ENCODE measurements around the gene TMEM38A.

Gene TMEM38A

GRCh38 chr19:16618248-16618647 is 42.7 kb upstream of the TMEM38A start:
- H3K27me3 ChIP-seq (ENCODE audit: insufficient read depth, poor library complexity, severe bottlenecking) = no peaks in the 10 kb centered on the region
- H3K27ac ChIP-seq (ENCODE audit: poor library complexity, severe bottlenecking) = no peak overlapping the region
- no peaks in the 10 kb centered on the region for H3K9me3 ChIP-seq (ENCODE audit: severe bottlenecking)
- H3K4me1 ChIP-seq (ENCODE audit: insufficient read depth, poor library complexity, severe bottlenecking) = no peaks in the 10 kb centered on the region
- no peak for ATAC-seq (ENCODE audit: low read depth)
- H3K4me3 ChIP-seq (ENCODE audit: severe bottlenecking) = no peak overlapping the region
- DNase-seq (ENCODE audit: low spot score) = no peak
- peaks cover 3% of the 10 kb centered on the region for H3K36me3 ChIP-seq (ENCODE audit: low read depth)
- TF ChIP-seq CTCF (IDR thresholded peaks at IDR 0.05; ENCODE audit: poor library complexity, severe bottlenecking) = no peak

- H3K9me3 ChIP-seq (ENCODE audit: severe bottlenecking) = no peaks in the 10 kb centered on the region
- H3K27me3 ChIP-seq (ENCODE audit: insufficient read depth, poor library complexity, severe bottlenecking) = no peaks in the 10 kb centered on the region
- no peak overlapping the region for H3K4me3 ChIP-seq (ENCODE audit: severe bottlenecking)
- no peaks in the 10 kb centered on the region for H3K4me1 ChIP-seq (ENCODE audit: insufficient read depth, poor library complexity, severe bottlenecking)
- no peak; the same call in 2 of the 3 replicates for ATAC-seq (ENCODE audit: low read depth)
- H3K27ac ChIP-seq (ENCODE audit: poor library complexity, severe bottlenecking) = no peak overlapping the region
- DNase-seq (ENCODE audit: low spot score) = no peak
- no peak for TF ChIP-seq CTCF (IDR thresholded peaks at IDR 0.05; ENCODE audit: poor library complexity, severe bottlenecking)
- peaks cover 7% of the 10 kb centered on the region for H3K36me3 ChIP-seq (ENCODE audit: low read depth)
These were observed 41.5 kb upstream of the TMEM38A start for GRCh38 chr19:16619457-16619856.

GRCh38 chr19:16620018-16620417 is 40.9 kb upstream of the TMEM38A start:
- ATAC-seq (ENCODE audit: low read depth) = no peak
- DNase-seq (ENCODE audit: low spot score) = no peak
- H3K4me3 ChIP-seq (ENCODE audit: severe bottlenecking) = no peak overlapping the region
- no peaks in the 10 kb centered on the region for H3K9me3 ChIP-seq (ENCODE audit: severe bottlenecking)
- H3K27me3 ChIP-seq (ENCODE audit: insufficient read depth, poor library complexity, severe bottlenecking) = no peaks in the 10 kb centered on the region
- peaks cover 10% of the 10 kb centered on the region for H3K36me3 ChIP-seq (ENCODE audit: low read depth)
- no peak overlapping the region for H3K27ac ChIP-seq (ENCODE audit: poor library complexity, severe bottlenecking)
- TF ChIP-seq CTCF (IDR thresholded peaks at IDR 0.05; ENCODE audit: poor library complexity, severe bottlenecking) = no peak
- H3K4me1 ChIP-seq (ENCODE audit: insufficient read depth, poor library complexity, severe bottlenecking) = no peaks in the 10 kb centered on the region

DNA sequence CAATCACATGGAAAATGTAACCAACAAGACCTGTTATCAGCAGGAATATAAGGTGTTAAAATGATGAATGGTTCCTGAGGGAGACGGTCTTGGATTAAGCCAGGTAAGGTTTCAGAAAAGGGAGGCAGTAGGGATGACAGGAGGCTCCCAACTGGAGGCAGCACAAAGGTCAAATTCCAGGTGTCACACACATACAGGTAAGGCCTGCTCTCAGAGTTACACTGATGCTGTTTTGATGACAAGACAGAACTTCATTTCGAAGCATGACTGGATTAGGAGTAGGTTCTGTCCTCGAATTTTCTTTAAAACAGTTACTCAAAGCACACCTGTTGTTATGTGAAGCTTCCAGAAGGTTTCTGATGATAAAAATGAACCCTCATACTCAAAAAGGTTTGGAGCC is 40.4 kb upstream of the TMEM38A start:
- ATAC-seq (ENCODE audit: low read depth) = no peak

More for the DNA sequence above, 40.4 kb upstream of the TMEM38A start:
- peaks cover 10% of the 10 kb centered on the region for H3K36me3 ChIP-seq (ENCODE audit: low read depth)
- DNase-seq (ENCODE audit: low spot score) = no peak
- H3K4me3 ChIP-seq (ENCODE audit: severe bottlenecking) = no peak overlapping the region
- no peaks in the 10 kb centered on the region for H3K4me1 ChIP-seq (ENCODE audit: insufficient read depth, poor library complexity, severe bottlenecking)
- H3K9me3 ChIP-seq (ENCODE audit: severe bottlenecking) = no peaks in the 10 kb centered on the region
- TF ChIP-seq CTCF (IDR thresholded peaks at IDR 0.05; ENCODE audit: poor library complexity, severe bottlenecking) = no peak
- no peaks in the 10 kb centered on the region for H3K27me3 ChIP-seq (ENCODE audit: insufficient read depth, poor library complexity, severe bottlenecking)
- no peak overlapping the region for H3K27ac ChIP-seq (ENCODE audit: poor library complexity, severe bottlenecking)
